ACC112 (cell line): Measurements from ENCODE around the gene TRPC4.

Experiments used
- H2AFZ ChIP-seq: fragments of 200-600 bp; sonication (generic); one replicate; pipeline ENCODE4 v1.6.0; 2017; ENCODE audit warnings: antibody characterized with exemption, low read length; ENCODE audit not compliant: unreplicated experiment
- H3K27ac ChIP-seq: fragments of 200-600 bp; sonication (generic); 2 replicates; pipeline ENCODE4 v1.5.1; 2014; ENCODE audit warnings: low read depth, mild to moderate bottlenecking, antibody characterized with exemption, low read length, moderate library complexity
- H3K27me3 ChIP-seq: fragments of 200-600 bp; sonication (generic); 2 replicates; pipeline ENCODE4 v1.6.1; 2014; ENCODE audit warnings: mild to moderate bottlenecking, antibody characterized with exemption, low read length, moderate library complexity, mixed read lengths; ENCODE audit not compliant: insufficient read depth
- H3K36me3 ChIP-seq: fragments of 200-600 bp; sonication (generic); 2 replicates; pipeline ENCODE4 v1.6.1; 2016; ENCODE audit warnings: mild to moderate bottlenecking, antibody characterized with exemption, low read length, moderate library complexity, mixed read lengths; ENCODE audit not compliant: insufficient read depth
- H3K4me1 ChIP-seq: fragments of 200-600 bp; sonication (generic); one replicate; pipeline ENCODE4 v1.6.1; 2016; ENCODE audit warnings: low read length, mixed read lengths; ENCODE audit not compliant: insufficient read depth, unreplicated experiment, control insufficient read depth
- H3K4me3 ChIP-seq: fragments of 200-600 bp; sonication (generic); 2 replicates; pipeline ENCODE4 v1.5.1; 2014; ENCODE audit warnings: mild to moderate bottlenecking, low read depth, low read length
- H3K79me2 ChIP-seq: fragments of 200-600 bp; sonication (generic); one replicate; pipeline ENCODE4 v1.6.0; 2016; ENCODE audit warnings: low read length; ENCODE audit not compliant: control insufficient read depth, unreplicated experiment, insufficient read depth

TRPC4 gene

GRCh38 chr13:37700887-37701286 lies 168.7 kb downstream of the TRPC4 start:
- Histone ChIP-seq H3K79me2 (no peaks in the 10 kb centered on the region), H3K27me3 (no peaks in the 10 kb centered on the region), H3K4me3 (no peak overlapping the region), H2AFZ (no peak overlapping the region), H3K27ac (peak overlapping the region; percentile 86), H3K36me3 (no peaks in the 10 kb centered on the region), H3K4me1 (peaks cover 21% of the 10 kb centered on the region)

GRCh38 chr13:37695200-37695599 lies 174.4 kb downstream of the TRPC4 start:
- Histone ChIP-seq H3K4me3 (no peak overlapping the region), H2AFZ (no peak overlapping the region), H3K27me3 (no peaks in the 10 kb centered on the region), H3K4me1 (no peaks in the 10 kb centered on the region), H3K79me2 (no peaks in the 10 kb centered on the region), H3K36me3 (no peaks in the 10 kb centered on the region), H3K27ac (no peak overlapping the region)

- no peaks in the 10 kb centered on the region for H3K4me1 ChIP-seq
- no peak overlapping the region for H3K27ac ChIP-seq
- H3K36me3 ChIP-seq: no peaks in the 10 kb centered on the region
- no peaks in the 10 kb centered on the region for H3K79me2 ChIP-seq
- no peak overlapping the region for H2AFZ ChIP-seq
- H3K27me3 ChIP-seq: no peaks in the 10 kb centered on the region
- H3K4me3 ChIP-seq: no peak overlapping the region
These were observed 179.2 kb downstream of the TRPC4 start for GRCh38 chr13:37690361-37690760.

GRCh38 chr13:37686501-37686900 lies 183.1 kb downstream of the TRPC4 start:
- H3K79me2 ChIP-seq: no peaks in the 10 kb centered on the region
- no peak overlapping the region for H2AFZ ChIP-seq

GRCh38 chr13:37685206-37685605 lies 184.4 kb downstream of the TRPC4 start:
- peaks cover 21% of the 10 kb centered on the region for H3K4me1 ChIP-seq
- H2AFZ ChIP-seq: no peak overlapping the region
- H3K79me2 ChIP-seq: no peaks in the 10 kb centered on the region
- H3K36me3 ChIP-seq: no peaks in the 10 kb centered on the region
- no peaks in the 10 kb centered on the region for H3K27me3 ChIP-seq
- H3K4me3 ChIP-seq: no peak overlapping the region
- H3K27ac ChIP-seq: no peak overlapping the region

More at GRCh38 chr13:37686501-37686900, 183.1 kb downstream of the TRPC4 start:
- H3K27me3 ChIP-seq: no peaks in the 10 kb centered on the region
- no peak overlapping the region for H3K4me3 ChIP-seq
- H3K27ac ChIP-seq: no peak overlapping the region
- H3K4me1 ChIP-seq: peaks cover 9% of the 10 kb centered on the region
- no peaks in the 10 kb centered on the region for H3K36me3 ChIP-seq

GRCh38 chr13:37682496-37682895 lies 187.1 kb downstream of the TRPC4 start:
- Histone ChIP-seq H3K27me3 (no peaks in the 10 kb centered on the region), H2AFZ (no peak overlapping the region), H3K27ac (peak overlapping the region; percentile 97), H3K4me3 (no peak overlapping the region), H3K36me3 (no peaks in the 10 kb centered on the region), H3K4me1 (peaks cover 22% of the 10 kb centered on the region), H3K79me2 (no peaks in the 10 kb centered on the region)

GRCh38 chr13:37681281-37682032 lies 188.1 kb downstream of the TRPC4 start:
- no peaks in the 10 kb centered on the region for H3K79me2 ChIP-seq
- peak overlapping the region; percentile 97 for H3K27ac ChIP-seq
- no peaks in the 10 kb centered on the region for H3K27me3 ChIP-seq
- H3K36me3 ChIP-seq: no peaks in the 10 kb centered on the region
- H3K4me3 ChIP-seq: peak overlapping the region; percentile 44
- H2AFZ ChIP-seq: peak overlapping the region; percentile 95
- H3K4me1 ChIP-seq: peaks cover 22% of the 10 kb centered on the region

GRCh38 chr13:37680137-37680536 lies 189.4 kb downstream of the TRPC4 start:
- Histone ChIP-seq H3K4me1 (peaks cover 22% of the 10 kb centered on the region), H3K79me2 (no peaks in the 10 kb centered on the region), H2AFZ (no peak overlapping the region), H3K4me3 (no peak overlapping the region), H3K27ac (peak overlapping the region; percentile 97), H3K27me3 (no peaks in the 10 kb centered on the region), H3K36me3 (no peaks in the 10 kb centered on the region)

GRCh38 chr13:37679043-37679442 lies 190.5 kb downstream of the TRPC4 start:
- Histone ChIP-seq H3K4me1 (peaks cover 22% of the 10 kb centered on the region), H2AFZ (no peak overlapping the region), H3K36me3 (no peaks in the 10 kb centered on the region), H3K4me3 (no peak overlapping the region), H3K79me2 (no peaks in the 10 kb centered on the region), H3K27me3 (no peaks in the 10 kb centered on the region), H3K27ac (no peak overlapping the region)

DNA sequence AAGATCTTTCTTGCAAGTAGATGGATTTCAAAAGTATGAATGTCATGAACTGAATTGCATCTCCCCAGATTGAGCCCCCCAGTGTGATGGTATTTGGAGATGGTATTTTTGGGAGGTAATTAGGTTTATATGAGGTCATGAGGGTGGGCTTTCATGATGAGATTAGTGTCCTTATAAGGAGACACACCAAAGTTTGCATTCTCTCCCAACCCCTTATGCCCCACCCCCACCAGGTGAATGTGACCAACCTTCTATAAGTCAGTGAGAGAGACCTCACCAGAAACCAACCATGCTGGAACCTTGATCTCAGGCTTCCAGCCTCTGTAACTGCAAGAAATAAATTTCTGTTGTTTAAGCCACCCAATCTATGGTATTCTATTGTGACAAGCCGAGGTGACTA lies 199.7 kb downstream of the TRPC4 start:
- Histone ChIP-seq H3K4me3 (no peak overlapping the region), H3K4me1 (no peaks in the 10 kb centered on the region), H2AFZ (no peak overlapping the region), H3K79me2 (no peaks in the 10 kb centered on the region), H3K36me3 (no peaks in the 10 kb centered on the region), H3K27me3 (no peaks in the 10 kb centered on the region), H3K27ac (no peak overlapping the region)

DNA sequence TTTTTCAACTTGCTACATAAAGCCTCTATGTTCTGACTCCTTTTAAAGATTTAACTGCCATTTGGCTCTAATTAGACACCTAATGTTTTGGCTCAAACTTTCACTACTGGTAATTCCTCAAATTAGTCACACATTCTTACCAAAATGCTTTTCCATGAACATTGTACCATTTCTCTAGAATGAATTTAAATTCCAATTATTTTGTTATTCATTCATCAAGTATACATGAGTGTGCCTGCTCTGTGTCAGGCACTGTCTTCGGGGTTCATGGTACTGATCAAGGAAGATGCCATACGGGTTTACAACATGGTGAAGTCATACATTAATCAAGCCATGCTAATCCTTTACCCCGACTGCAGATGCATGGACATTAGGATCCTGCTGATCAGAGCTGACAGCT lies 201.9 kb downstream of the TRPC4 start:
- H3K27me3 ChIP-seq: no peaks in the 10 kb centered on the region
- no peaks in the 10 kb centered on the region for H3K79me2 ChIP-seq
- H3K4me1 ChIP-seq: no peaks in the 10 kb centered on the region
- no peak overlapping the region for H3K27ac ChIP-seq
- no peaks in the 10 kb centered on the region for H3K36me3 ChIP-seq
- H3K4me3 ChIP-seq: no peak overlapping the region
- no peak overlapping the region for H2AFZ ChIP-seq
